ENCODE measurements around the gene KCNK3.
"Not testable (repeated sequence)": the region's sequence is repeated elsewhere in the genome, so short reads cannot be mapped to it uniquely, and the experiment has no call there.

KCNK3 gene

GRCh38 chr2:26757873-26758789 lies 65.6 kb downstream of the KCNK3 start:
- no peaks in the 10 kb centered on the region for H3K9me3 Mint-ChIP-seq
- peaks cover 0 to 2% of the 10 kb centered on the region in 2 donors for H3K4me1 Mint-ChIP-seq (ENCODE audit: low read depth in 2 of 2)
- ATAC-seq (replicated peaks) (no peak), DNase-seq (no peak)
- peaks cover 5 to 7% of the 10 kb centered on the region in 2 donors for H3K27me3 Mint-ChIP-seq
- no peak overlapping the region for H3K4me3 Mint-ChIP-seq
- H3K36me3 Mint-ChIP-seq (ENCODE audit: insufficient read depth), result no peaks in the 10 kb centered on the region
- peak overlapping the region in 1 of 2 donors; percentile 8 for H3K27ac Mint-ChIP-seq

- DNase-seq, result no peak
- Mint-ChIP-seq H3K27me3 (peaks cover 3 to 5% of the 10 kb centered on the region in 2 donors), H3K27ac (no peak overlapping the region), H3K4me3 (no peak overlapping the region), H3K36me3 (ENCODE audit: insufficient read depth) (no peaks in the 10 kb centered on the region), H3K4me1 (ENCODE audit: low read depth in 2 of 2) (peaks cover 0 to 3% of the 10 kb centered on the region in 2 donors), H3K9me3 (no peaks in the 10 kb centered on the region)
- no peak for ATAC-seq (replicated peaks)
Observed at GRCh38 chr2:26758790-26759321, 66.3 kb downstream of the KCNK3 start.

- H3K4me3 Mint-ChIP-seq, result no peak overlapping the region
Observed at GRCh38 chr2:26759845-26760244, 67.3 kb downstream of the KCNK3 start.

DNA sequence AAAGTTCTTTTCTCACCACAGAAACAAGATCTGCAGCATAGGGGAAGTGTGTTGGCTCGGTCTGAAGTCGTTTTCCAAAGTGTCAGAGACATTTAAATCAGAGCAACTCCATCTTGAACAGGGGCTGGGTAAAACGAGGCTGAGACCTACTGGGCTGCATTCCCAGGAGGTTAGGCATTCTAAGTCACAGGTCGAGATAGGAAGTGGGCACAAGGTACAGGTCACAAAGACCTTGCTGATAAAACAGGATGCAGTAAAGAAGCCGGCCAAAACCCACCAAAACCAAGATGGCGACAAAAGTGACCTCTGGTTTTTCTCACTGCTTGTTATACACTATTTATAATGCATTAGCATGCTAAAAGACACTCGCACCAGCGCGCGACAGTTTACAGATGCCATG lies 68.5 kb downstream of the KCNK3 start:
- DNase-seq; H3K36me3 Mint-ChIP-seq (ENCODE audit: insufficient read depth); H3K4me3 Mint-ChIP-seq; H3K27me3 Mint-ChIP-seq; ATAC-seq (replicated peaks); H3K9me3 Mint-ChIP-seq; H3K27ac Mint-ChIP-seq: not testable (repeated sequence)
- peaks cover 16 to 20% of the 10 kb centered on the region in 2 donors for H3K4me1 Mint-ChIP-seq (ENCODE audit: low read depth in 2 of 2)

More at GRCh38 chr2:26759845-26760244, 67.3 kb downstream of the KCNK3 start:
- Mint-ChIP-seq H3K9me3 (no peaks in the 10 kb centered on the region), H3K36me3 (ENCODE audit: insufficient read depth) (peaks cover 8% of the 10 kb centered on the region), H3K27me3 (no peaks in the 10 kb centered on the region), H3K4me1 (ENCODE audit: low read depth in 2 of 2) (peaks cover 5 to 8% of the 10 kb centered on the region in 2 donors), H3K27ac (no peak overlapping the region)
- ATAC-seq (replicated peaks) (no peak), DNase-seq (no peak)

- DNase-seq, result no peak
- Mint-ChIP-seq H3K4me1 (ENCODE audit: low read depth in 2 of 2) (peaks cover 27% of the 10 kb centered on the region in 2 donors), H3K9me3 (no peaks in the 10 kb centered on the region), H3K4me3 (peak overlapping the region; percentile 95 to 96), H3K27ac (peak overlapping the region in 1 of 2 donors; percentile 95), H3K36me3 (ENCODE audit: insufficient read depth) (peaks cover 8% of the 10 kb centered on the region), H3K27me3 (no peaks in the 10 kb centered on the region)
- ATAC-seq (replicated peaks), result no peak
Observed at GRCh38 chr2:26763019-26763418, 70.5 kb downstream of the KCNK3 start.

DNA sequence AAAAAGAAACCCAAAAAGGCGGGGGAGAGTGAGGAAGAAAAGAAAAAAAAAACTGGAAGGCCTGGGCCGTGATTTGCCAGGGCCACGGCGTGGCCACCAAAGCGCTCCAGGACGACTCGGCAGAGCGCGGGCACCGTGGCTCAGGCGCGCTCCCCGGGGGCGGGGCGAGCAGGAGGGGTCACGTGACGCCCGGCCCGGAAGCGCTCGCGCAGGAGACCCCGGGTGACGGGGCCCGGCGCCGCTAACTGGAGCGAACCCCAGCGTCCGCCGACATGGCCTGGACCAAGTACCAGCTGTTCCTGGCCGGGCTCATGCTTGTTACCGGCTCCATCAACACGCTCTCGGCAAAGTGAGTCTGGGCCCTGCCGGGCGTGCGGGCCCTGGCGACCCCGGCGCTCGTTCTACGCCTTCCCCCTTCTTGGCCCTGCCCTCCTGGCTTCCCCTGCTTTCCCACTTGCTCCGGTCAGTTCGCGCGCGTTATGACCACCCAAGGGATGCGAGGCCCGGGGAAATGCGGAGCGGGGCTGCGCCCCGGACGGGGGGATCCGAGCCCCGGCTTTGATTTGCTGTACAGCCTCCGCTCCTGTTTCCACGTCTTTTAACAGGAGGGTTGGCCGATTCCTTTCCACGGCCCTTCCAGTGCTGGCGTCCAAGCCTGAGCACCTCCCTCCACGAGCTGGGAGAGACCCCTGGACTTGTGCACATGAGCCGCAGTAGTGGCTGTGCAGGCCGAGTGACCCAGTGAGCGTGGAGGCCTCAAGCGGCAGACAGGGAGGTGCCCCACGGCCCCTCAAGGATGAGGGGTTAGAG lies 71.8 kb downstream of the KCNK3 start, which contains the start of gene SLC35F6:
TSS of gene SLC35F6 (plus strand) at position 207 of the 810 bp plus-strand sequence. CDS start at position 273, 66 bp downstream.
- Mint-ChIP-seq H3K27me3 (no peaks in the 10 kb centered on the region), H3K36me3 (ENCODE audit: insufficient read depth) (peaks cover 8% of the 10 kb centered on the region), H3K4me1 (ENCODE audit: low read depth in 2 of 2) (peaks cover 35 to 40% of the 10 kb centered on the region in 2 donors), H3K4me3 (peak within 1 kb of the TSS; percentile 95 to 96), H3K9me3 (no peaks in the 10 kb centered on the region), H3K27ac (peak within 1 kb of the TSS; percentile 92 to 95)
- peak; percentile 76 to 83 (median 81) for DNase-seq
- peak; percentile 97 for ATAC-seq (replicated peaks)

- Mint-ChIP-seq H3K4me1 (ENCODE audit: low read depth in 2 of 2) (peaks cover 38 to 43% of the 10 kb centered on the region in 2 donors), H3K27ac (peak overlapping the region; percentile 92 to 95), H3K4me3 (peak overlapping the region; percentile 95 to 96), H3K9me3 (no peaks in the 10 kb centered on the region), H3K36me3 (ENCODE audit: insufficient read depth) (peaks cover 8% of the 10 kb centered on the region), H3K27me3 (no peaks in the 10 kb centered on the region)
- DNase-seq (no peak), ATAC-seq (replicated peaks) (no peak)
Observed at GRCh38 chr2:26764906-26765305, 72.4 kb downstream of the KCNK3 start.

GRCh38 chr2:26765475-26766200 lies 73.1 kb downstream of the KCNK3 start:
- Mint-ChIP-seq H3K27me3 (no peaks in the 10 kb centered on the region), H3K27ac (peak overlapping the region; percentile 92 to 95), H3K4me3 (peak overlapping the region; percentile 95 to 96), H3K9me3 (no peaks in the 10 kb centered on the region), H3K4me1 (ENCODE audit: low read depth in 2 of 2) (peaks cover 42 to 43% of the 10 kb centered on the region in 2 donors), H3K36me3 (ENCODE audit: insufficient read depth) (peaks cover 8% of the 10 kb centered on the region)
- DNase-seq (no peak), ATAC-seq (replicated peaks) (no peak)

DNA sequence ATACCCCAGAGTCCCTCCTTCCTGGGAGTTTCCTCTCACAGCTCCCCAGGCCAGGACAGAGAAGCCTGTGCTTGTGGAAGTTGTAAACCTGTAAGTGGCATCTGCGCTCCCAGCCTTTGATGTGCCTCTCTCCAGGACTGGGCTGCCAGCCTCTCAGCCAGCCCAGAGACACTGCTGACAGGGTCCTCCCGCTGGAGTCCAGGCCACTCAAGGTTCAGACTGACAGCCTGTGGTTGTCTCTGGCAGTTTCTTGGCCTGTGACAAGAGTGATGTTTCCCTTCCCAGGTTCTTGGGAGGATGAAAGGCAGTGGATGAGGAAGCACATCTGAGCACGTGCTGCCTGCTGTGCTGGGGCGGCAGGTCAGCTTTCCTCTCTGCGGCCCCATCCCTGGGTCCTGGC lies 74.6 kb downstream of the KCNK3 start:
- Mint-ChIP-seq H3K9me3 (no peaks in the 10 kb centered on the region), H3K4me1 (ENCODE audit: low read depth in 2 of 2) (peaks cover 54 to 55% of the 10 kb centered on the region in 2 donors), H3K36me3 (ENCODE audit: insufficient read depth) (peaks cover 15% of the 10 kb centered on the region), H3K27ac (peak overlapping the region in 1 of 2 donors; percentile 95), H3K4me3 (no peak overlapping the region), H3K27me3 (no peaks in the 10 kb centered on the region)
- no peak for DNase-seq
- no peak for ATAC-seq (replicated peaks)

GRCh38 chr2:26767894-26768487 lies 75.5 kb downstream of the KCNK3 start:
- Mint-ChIP-seq H3K27me3 (no peaks in the 10 kb centered on the region), H3K4me3 (no peak overlapping the region), H3K27ac (peak overlapping the region in 1 of 2 donors; percentile 95), H3K9me3 (no peaks in the 10 kb centered on the region), H3K36me3 (ENCODE audit: insufficient read depth) (peaks cover 15% of the 10 kb centered on the region), H3K4me1 (ENCODE audit: low read depth in 2 of 2) (peaks cover 62 to 63% of the 10 kb centered on the region in 2 donors)
- DNase-seq, result no peak
- no peak for ATAC-seq (replicated peaks)

GRCh38 chr2:26768759-26769088 lies 76.2 kb downstream of the KCNK3 start:
- no peak for DNase-seq
- Mint-ChIP-seq H3K9me3 (no peaks in the 10 kb centered on the region), H3K27me3 (no peaks in the 10 kb centered on the region), H3K36me3 (ENCODE audit: insufficient read depth) (peaks cover 15% of the 10 kb centered on the region), H3K27ac (peak overlapping the region; percentile 83 to 88), H3K4me3 (peak overlapping the region in 1 of 2 donors; percentile 40), H3K4me1 (ENCODE audit: low read depth in 2 of 2) (peaks cover 61 to 65% of the 10 kb centered on the region in 2 donors)
- ATAC-seq (replicated peaks), result no peak

- DNase-seq (no peak), ATAC-seq (replicated peaks) (no peak)
- Mint-ChIP-seq H3K27ac (peak overlapping the region; percentile 83 to 88), H3K36me3 (ENCODE audit: insufficient read depth) (peaks cover 15% of the 10 kb centered on the region), H3K9me3 (no peaks in the 10 kb centered on the region), H3K4me3 (peak overlapping the region in 1 of 2 donors; percentile 40), H3K27me3 (no peaks in the 10 kb centered on the region), H3K4me1 (ENCODE audit: low read depth in 2 of 2) (peaks cover 61 to 65% of the 10 kb centered on the region in 2 donors)
Observed at GRCh38 chr2:26769089-26769761, 76.7 kb downstream of the KCNK3 start.

All from effector memory CD8-positive, alpha-beta T cell (primary cell).